EL (cell line): ENCODE results near the gene ST6GALNAC3.

Experiments
- DNase-seq: peaks from one replicate; pipeline ENCODE4 v3.0.0-alpha.2; 2016

The ST6GALNAC3 gene

GRCh38 chr1:76146184-76146583, 71.6 kb downstream of the ST6GALNAC3 start:
- no peak for DNase-seq

GRCh38 chr1:76147917-76148316, 73.4 kb downstream of the ST6GALNAC3 start:
- DNase-seq = no peak

- DNase-seq = no peak
Observed at GRCh38 chr1:76148460-76148859, 73.9 kb downstream of the ST6GALNAC3 start.

GRCh38 chr1:76153841-76154205, 79.3 kb downstream of the ST6GALNAC3 start:
- DNase-seq = no peak

GRCh38 chr1:76154206-76154956, 79.8 kb downstream of the ST6GALNAC3 start:
- DNase-seq = peak; percentile 69

- no peak for DNase-seq
Observed at GRCh38 chr1:76156987-76157386, 82.4 kb downstream of the ST6GALNAC3 start.

- DNase-seq = no peak
Observed at GRCh38 chr1:76158126-76158525, 83.6 kb downstream of the ST6GALNAC3 start.

- DNase-seq = no peak
Observed at GRCh38 chr1:76160225-76160624, 85.7 kb downstream of the ST6GALNAC3 start.

- DNase-seq = no peak
Observed at GRCh38 chr1:76161451-76161850, 86.9 kb downstream of the ST6GALNAC3 start.

- no peak for DNase-seq
Observed at GRCh38 chr1:76162254-76162653, 87.7 kb downstream of the ST6GALNAC3 start.

GRCh38 chr1:76164165-76164564, 89.6 kb downstream of the ST6GALNAC3 start:
- no peak for DNase-seq

GRCh38 chr1:76170084-76170483, 95.5 kb downstream of the ST6GALNAC3 start:
- no peak for DNase-seq

GRCh38 chr1:76170513-76170912, 96.0 kb downstream of the ST6GALNAC3 start:
- DNase-seq = no peak

- no peak for DNase-seq
Observed at GRCh38 chr1:76176000-76176399, 101.5 kb downstream of the ST6GALNAC3 start.

- DNase-seq = no peak
Observed at GRCh38 chr1:76177615-76178014, 103.1 kb downstream of the ST6GALNAC3 start.

- DNase-seq = no peak
Observed at GRCh38 chr1:76179219-76179698, 104.7 kb downstream of the ST6GALNAC3 start.

GRCh38 chr1:76185207-76185606, 110.7 kb downstream of the ST6GALNAC3 start:
- DNase-seq = no peak

- DNase-seq = no peak
Observed at GRCh38 chr1:76186554-76187170, 112.1 kb downstream of the ST6GALNAC3 start.

GRCh38 chr1:76187436-76187835, 112.9 kb downstream of the ST6GALNAC3 start:
- DNase-seq = no peak

- no peak for DNase-seq
Observed at GRCh38 chr1:76189310-76189709, 114.8 kb downstream of the ST6GALNAC3 start.

- no peak for DNase-seq
Observed at GRCh38 chr1:76190749-76191424, 116.3 kb downstream of the ST6GALNAC3 start.

- DNase-seq = no peak
Observed at GRCh38 chr1:76191561-76191960, 117.0 kb downstream of the ST6GALNAC3 start.

GRCh38 chr1:76198452-76198851, 123.9 kb downstream of the ST6GALNAC3 start:
- DNase-seq = no peak

- DNase-seq = no peak
Observed at GRCh38 chr1:76202670-76203069, 128.1 kb downstream of the ST6GALNAC3 start.
